Endodermal cell (in vitro differentiated cells): ENCODE measurements around the gene DCTN4. TPM values are rescaled to one million over a fixed set of nuclear protein-coding genes. Genes with fewer than 3 reads are reported as not detected.

ENCODE experiments used
- DNase-seq: peaks from one replicate; pipeline ENCODE4 v3.0.0-alpha.2; 2017
- H3K27ac ChIP-seq: 2 replicates; pipeline ENCODE4 v1.5.1; 2013; ENCODE audit warnings: mild to moderate bottlenecking, low read depth, low read length, moderate library complexity
- H3K27me3 ChIP-seq: 2 replicates; pipeline ENCODE4 v1.6.1; 2013; ENCODE audit warnings: mild to moderate bottlenecking, low read length, moderate library complexity; ENCODE audit not compliant: insufficient read depth, control insufficient read depth, poor library complexity, severe bottlenecking
- H3K36me3 ChIP-seq: 2 replicates; pipeline ENCODE4 v1.7.0; 2013; ENCODE audit warnings: mild to moderate bottlenecking, low read length, moderate library complexity; ENCODE audit not compliant: control insufficient read depth, insufficient read depth
- H3K4me1 ChIP-seq: one replicate; pipeline ENCODE4 v1.7.0; 2013; ENCODE audit warnings: low read length; ENCODE audit not compliant: control insufficient read depth, insufficient read depth
- H3K4me3 ChIP-seq: 2 replicates; pipeline ENCODE4 v1.5.1; 2013; ENCODE audit warnings: mild to moderate bottlenecking, low read length, moderate library complexity
- H3K9ac ChIP-seq: 2 replicates; pipeline ENCODE4 v1.6.1; 2013; ENCODE audit warnings: mild to moderate bottlenecking, low read length, moderate library complexity; ENCODE audit not compliant: poor library complexity, severe bottlenecking; ENCODE audit errors: extremely low read depth
- H3K9me3 ChIP-seq: 2 replicates; pipeline ENCODE4 v1.6.1; 2013; ENCODE audit warnings: mild to moderate bottlenecking, low read length, moderate library complexity; ENCODE audit not compliant: control insufficient read depth
- H3K27ac Mint-ChIP-seq: 2 replicates; pipeline ENCODE4 v1.8.0; 2020; ENCODE audit warnings: mixed read lengths
- H3K27me3 Mint-ChIP-seq: 2 replicates; pipeline ENCODE4 v1.8.0; 2021; ENCODE audit warnings: mild to moderate bottlenecking, mixed read lengths; ENCODE audit not compliant: insufficient read depth
- H3K36me3 Mint-ChIP-seq: 2 replicates; pipeline ENCODE4 v1.8.0; 2020; ENCODE audit warnings: low read depth, mixed read lengths
- H3K4me1 Mint-ChIP-seq: 2 replicates; pipeline ENCODE4 v1.8.0; 2020; ENCODE audit warnings: mixed read lengths
- H3K4me3 Mint-ChIP-seq: 2 replicates; pipeline ENCODE4 v1.8.0; 2020; ENCODE audit warnings: mild to moderate bottlenecking, moderate library complexity, mixed read lengths
- H3K9me3 Mint-ChIP-seq: 2 replicates; pipeline ENCODE4 v1.8.0; 2020; ENCODE audit warnings: mild to moderate bottlenecking, mixed read lengths
- CTCF ChIP-seq: fragments of 200-600 bp; sonication (generic); conservative IDR thresholded peaks from 2 replicates; pipeline ENCODE4 v1.5.0; 2021; ENCODE audit warnings: antibody characterized with exemption, mild to moderate bottlenecking
- WGBS, 2 experiments: methylation state at CpG; one replicate each; pipeline versions ENCODE4 v1.1.5 to v1.1.7; 2013; ENCODE audit warnings: missing lambda C conversion rate in 2 of 2, mixed read lengths in 1 of 2; ENCODE audit not compliant: insufficient coverage in 1 of 2, insufficient read length in 1 of 2; 5-methylcytosine and 5-hydroxymethylcytosine counted together
- total RNA-seq, 2 donors: library from RNA; stranded (reverse); fragmentation: NEBNext Ultra II Directional in 1 of 2; extraction: Animal tissue kit (Norgen Biotek cat#: 25700) in 1 of 2; gene quantifications; 2 replicates in 1 of 2; 3 replicates in 1 of 2; pipeline ENCODE4 v1.2.1, GENCODE V29; 2021

The DCTN4 gene
- total RNA-seq, 2 donors from 2014 or later = 51.5 to 64.3 TPM

- WGBS, 2 experiments = 91% methylated on average over 2 of the region's 2 CpGs; no CpG with 5 or more reads in 1 of the 2 experiments
- DNase-seq = no peak
- Histone ChIP-seq H3K27me3 (peaks cover 16% of the 10 kb centered on the region), H3K27ac (no peak overlapping the region), H3K4me1 (no peaks in the 10 kb centered on the region), H3K4me3 (no peak overlapping the region), H3K36me3 (no peaks in the 10 kb centered on the region), H3K9ac (no peak overlapping the region), H3K9me3 (no peaks in the 10 kb centered on the region)
- H3K27me3 Mint-ChIP-seq = peaks cover 20% of the 10 kb centered on the region
- TF ChIP-seq CTCF = no peak
- no peaks in the 10 kb centered on the region for H3K4me1 Mint-ChIP-seq
- no peak overlapping the region for H3K4me3 Mint-ChIP-seq
- peaks cover 2% of the 10 kb centered on the region for H3K9me3 Mint-ChIP-seq
- H3K36me3 Mint-ChIP-seq = no peaks in the 10 kb centered on the region
- no peak overlapping the region for H3K27ac Mint-ChIP-seq
These were observed 7.4 kb upstream of the DCTN4 start for GRCh38 chr5:150766251-150766650.

GRCh38 chr5:150765799-150766169 is 7.0 kb upstream of the DCTN4 start:
- TF ChIP-seq CTCF = no peak
- Histone ChIP-seq H3K4me1 (no peaks in the 10 kb centered on the region), H3K9ac (no peak overlapping the region), H3K27me3 (peaks cover 16% of the 10 kb centered on the region), H3K27ac (no peak overlapping the region), H3K9me3 (no peaks in the 10 kb centered on the region), H3K4me3 (no peak overlapping the region), H3K36me3 (no peaks in the 10 kb centered on the region)
- Mint-ChIP-seq H3K4me3 (no peak overlapping the region), H3K27me3 (peaks cover 20% of the 10 kb centered on the region), H3K36me3 (no peaks in the 10 kb centered on the region), H3K9me3 (peaks cover 2% of the 10 kb centered on the region), H3K27ac (no peak overlapping the region), H3K4me1 (no peaks in the 10 kb centered on the region)
- DNase-seq = no peak
- WGBS, 2 experiments = 88% methylated on average over 1 of the region's 1 CpG; no CpG with 5 or more reads in 1 of the 2 experiments

- Histone ChIP-seq H3K9ac (no peak overlapping the region), H3K4me1 (no peaks in the 10 kb centered on the region), H3K27ac (no peak overlapping the region), H3K4me3 (no peak overlapping the region), H3K36me3 (no peaks in the 10 kb centered on the region), H3K27me3 (peaks cover 16% of the 10 kb centered on the region), H3K9me3 (no peaks in the 10 kb centered on the region)
- DNase-seq = no peak
- Mint-ChIP-seq H3K9me3 (peaks cover 2% of the 10 kb centered on the region), H3K27me3 (peaks cover 15% of the 10 kb centered on the region), H3K36me3 (no peaks in the 10 kb centered on the region), H3K4me1 (no peaks in the 10 kb centered on the region), H3K27ac (no peak overlapping the region), H3K4me3 (no peak overlapping the region)
- 91 to 100% methylated on average over 1 to 2 of the region's 2 CpGs for WGBS, 2 experiments
- TF ChIP-seq CTCF = no peak
These were observed 6.4 kb upstream of the DCTN4 start for GRCh38 chr5:150765011-150765798.
